GM21619 (cell line): ENCODE measurements around the gene MRM1.

Experiments used
- ATAC-seq: cut with Tn5 transposase; IDR thresholded peaks from one replicate; pipeline ENCODE4 v1.9.1; 2021; ENCODE audit not compliant: unreplicated experiment

MRM1 gene

GRCh38 chr17:36601303-36602029, at the start of gene MRM1:
Gene MRM1 (plus strand): TSS chr17:36601583. CDS start chr17:36601811, 228 bp downstream.
- peak; percentile 77 for ATAC-seq

- no peak for ATAC-seq
Measured at GRCh38 chr17:36553459-36553858, 47.9 kb upstream of the MRM1 start.

- no peak for ATAC-seq
Measured at GRCh38 chr17:36566081-36566480, 35.3 kb upstream of the MRM1 start.

GRCh38 chr17:36575028-36575427, 26.4 kb upstream of the MRM1 start:
- no peak for ATAC-seq

GRCh38 chr17:36576793-36577192, 24.6 kb upstream of the MRM1 start:
- no peak for ATAC-seq

- no peak for ATAC-seq
Measured at GRCh38 chr17:36578671-36579070, 22.7 kb upstream of the MRM1 start.

- ATAC-seq: no peak
Measured at GRCh38 chr17:36583787-36584186, 17.6 kb upstream of the MRM1 start.

GRCh38 chr17:36586138-36586537, 15.2 kb upstream of the MRM1 start:
- no peak for ATAC-seq

GRCh38 chr17:36590082-36590481, 11.3 kb upstream of the MRM1 start:
- ATAC-seq: no peak

- peak; percentile 81 for ATAC-seq
Measured at GRCh38 chr17:36591434-36592315, 9.7 kb upstream of the MRM1 start, which contains the start of gene DHRS11. Gene DHRS11 (plus strand): TSS chr17:36591879. CDS start chr17:36592010, 131 bp downstream.

GRCh38 chr17:36592316-36592715, 9.1 kb upstream of the MRM1 start:
- ATAC-seq: peak; percentile 4

GRCh38 chr17:36592716-36593321, 8.6 kb upstream of the MRM1 start:
- no peak for ATAC-seq

GRCh38 chr17:36593656-36594316, 7.6 kb upstream of the MRM1 start:
- no peak for ATAC-seq

GRCh38 chr17:36594626-36595401, 6.6 kb upstream of the MRM1 start:
- ATAC-seq: no peak

- ATAC-seq: no peak
Measured at GRCh38 chr17:36597226-36597625, 4.2 kb upstream of the MRM1 start.

- no peak for ATAC-seq
Measured at GRCh38 chr17:36597866-36598777, 3.3 kb upstream of the MRM1 start.

GRCh38 chr17:36598951-36599401, 2.4 kb upstream of the MRM1 start:
- no peak for ATAC-seq

GRCh38 chr17:36599546-36600250, 1.7 kb upstream of the MRM1 start:
- no peak for ATAC-seq

- no peak for ATAC-seq
Measured at GRCh38 chr17:36600465-36600864, 918 bp upstream of the MRM1 start.
